ENCODE results near the gene CTNNBL1. TPM values are rescaled to one million over a fixed set of nuclear protein-coding genes. Genes with fewer than 3 reads are reported as not detected.
A peak's percentile ranks its signal among the peaks of the same experiment; 100 is the strongest.

The CTNNBL1 gene
- total and polyA plus RNA-seq, 12 donors = 5.5 to 75.5 (median 37.7) TPM

GRCh38 chr20:37904845-37905373, 211.1 kb downstream of the CTNNBL1 start:
- TF ChIP-seq, protein P1, sequence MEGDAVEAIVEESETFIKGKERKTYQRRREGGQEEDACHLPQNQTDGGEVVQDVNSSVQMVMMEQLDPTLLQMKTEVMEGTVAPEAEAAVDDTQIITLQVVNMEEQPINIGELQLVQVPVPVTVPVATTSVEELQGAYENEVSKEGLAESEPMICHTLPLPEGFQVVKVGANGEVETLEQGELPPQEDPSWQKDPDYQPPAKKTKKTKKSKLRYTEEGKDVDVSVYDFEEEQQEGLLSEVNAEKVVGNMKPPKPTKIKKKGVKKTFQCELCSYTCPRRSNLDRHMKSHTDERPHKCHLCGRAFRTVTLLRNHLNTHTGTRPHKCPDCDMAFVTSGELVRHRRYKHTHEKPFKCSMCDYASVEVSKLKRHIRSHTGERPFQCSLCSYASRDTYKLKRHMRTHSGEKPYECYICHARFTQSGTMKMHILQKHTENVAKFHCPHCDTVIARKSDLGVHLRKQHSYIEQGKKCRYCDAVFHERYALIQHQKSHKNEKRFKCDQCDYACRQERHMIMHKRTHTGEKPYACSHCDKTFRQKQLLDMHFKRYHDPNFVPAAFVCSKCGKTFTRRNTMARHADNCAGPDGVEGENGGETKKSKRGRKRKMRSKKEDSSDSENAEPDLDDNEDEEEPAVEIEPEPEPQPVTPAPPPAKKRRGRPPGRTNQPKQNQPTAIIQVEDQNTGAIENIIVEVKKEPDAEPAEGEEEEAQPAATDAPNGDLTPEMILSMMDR (IDR thresholded peaks at IDR 0.05) = no peak
- TF ChIP-seq POLR2A (IDR thresholded peaks at IDR 0.05) = no peak
- Histone ChIP-seq H3K27me3 (no peaks in the 10 kb centered on the region), H3K4me3 (no peak overlapping the region), H3K36me3 (replicated peaks in 1 of 2) (no peaks in the 10 kb centered on the region), H3K4me1 (replicated peaks in 1 of 2) (peaks cover 4 to 12% of the 10 kb centered on the region in 2 donors), H3K27ac (peak overlapping the region in 1 of 5 donors; percentile 8), H3K9me3 (replicated peaks in 1 of 3) (no peaks in the 10 kb centered on the region)
- DNase-seq = no peak
- 75 to 79% (median 76%) methylated on average over 6 to 8 of the region's 8 CpGs for WGBS, 4 donors
- intact Hi-C loops (cut with DNase I) = no loop called here

- H3K9me3 ChIP-seq (replicated peaks in 1 of 3) = no peaks in the 10 kb centered on the region
- peak overlapping the region in 1 of 5 donors; percentile 8 for H3K27ac ChIP-seq
- H3K27me3 ChIP-seq = no peaks in the 10 kb centered on the region
- no peak for DNase-seq
- no peak for TF ChIP-seq POLR2A (IDR thresholded peaks at IDR 0.05)
- TF ChIP-seq, protein P1 (IDR thresholded peaks at IDR 0.05) = no peak
- H3K4me3 ChIP-seq = no peak overlapping the region
- WGBS, 4 donors = 61 to 69% (median 66%) methylated on average over 15 to 16 of the region's 16 CpGs
- intact Hi-C loops (cut with DNase I) = no loop called here
- no peaks in the 10 kb centered on the region for H3K36me3 ChIP-seq (replicated peaks in 1 of 2)
- H3K4me1 ChIP-seq (replicated peaks in 1 of 2) = peaks cover 4 to 12% of the 10 kb centered on the region in 2 donors
These were observed 212.1 kb downstream of the CTNNBL1 start for GRCh38 chr20:37905671-37906613.

- 57 to 78% (median 71%) methylated on average over 3 of the region's 3 CpGs for WGBS, 4 donors
- no peaks in the 10 kb centered on the region for H3K9me3 ChIP-seq (replicated peaks in 1 of 3)
- H3K27ac ChIP-seq = no peak overlapping the region
- no peaks in the 10 kb centered on the region for H3K27me3 ChIP-seq
- no peak overlapping the region for H3K4me3 ChIP-seq
- TF ChIP-seq, protein P1 (IDR thresholded peaks at IDR 0.05) = no peak
- TF ChIP-seq POLR2A (IDR thresholded peaks at IDR 0.05) = no peak
- intact Hi-C loops (cut with DNase I) = no loop called here
- H3K36me3 ChIP-seq (replicated peaks in 1 of 2) = no peaks in the 10 kb centered on the region
- DNase-seq = no peak
- peaks cover 4 to 11% of the 10 kb centered on the region in 2 donors for H3K4me1 ChIP-seq (replicated peaks in 1 of 2)
These were observed 213.5 kb downstream of the CTNNBL1 start for GRCh38 chr20:37907330-37907676.

DNA sequence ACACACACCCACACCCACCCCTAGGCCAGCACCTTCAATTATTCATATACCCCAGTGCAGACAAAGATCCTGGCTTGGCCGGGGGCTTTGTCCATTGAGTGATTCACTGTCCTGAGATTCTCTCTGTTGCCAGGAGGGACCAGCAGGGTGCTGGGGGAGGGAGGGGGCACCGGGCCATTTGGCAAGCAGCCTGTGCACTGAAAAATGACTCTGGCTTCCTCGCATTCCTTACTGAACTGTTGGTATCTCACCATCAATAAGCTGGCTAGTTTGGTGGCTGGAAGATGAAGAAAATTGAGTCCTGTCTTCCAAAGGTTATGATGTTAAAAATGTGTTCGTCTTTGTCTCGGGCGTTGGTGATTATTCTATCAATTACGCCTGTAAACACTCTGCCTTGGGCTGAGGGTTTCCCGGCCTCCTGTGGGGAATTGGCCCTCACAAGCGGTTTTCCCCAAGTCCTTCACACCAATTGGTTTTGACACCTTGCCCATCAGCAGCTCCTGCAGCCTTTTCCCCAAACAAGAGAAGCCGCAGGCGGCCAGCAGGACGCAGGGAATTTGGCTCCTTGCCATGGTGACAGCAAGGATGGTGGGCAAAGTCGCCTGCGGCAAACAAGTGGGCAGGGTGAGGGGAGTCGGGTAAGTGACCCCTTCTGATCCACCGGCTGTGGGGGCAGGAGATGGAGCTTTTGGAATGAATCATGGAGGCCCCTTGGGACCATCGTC, 214.0 kb downstream of the CTNNBL1 start:
- no peaks in the 10 kb centered on the region for H3K36me3 ChIP-seq (replicated peaks in 1 of 2)
- no peaks in the 10 kb centered on the region for H3K27me3 ChIP-seq
- intact Hi-C loops (cut with DNase I) = no loop called here
- no peak overlapping the region for H3K27ac ChIP-seq
- H3K4me3 ChIP-seq = no peak overlapping the region
- TF ChIP-seq, protein P1 (IDR thresholded peaks at IDR 0.05) = no peak
- no peak for TF ChIP-seq POLR2A (IDR thresholded peaks at IDR 0.05)
- H3K4me1 ChIP-seq (replicated peaks in 1 of 2) = peaks cover 4 to 6% of the 10 kb centered on the region in 2 donors
- DNase-seq = peak in 6 of 7 donors; percentile 44 to 64 (median 58)
- 52 to 59% (median 58%) methylated on average over 14 to 17 of the region's 17 CpGs for WGBS, 4 donors
- H3K9me3 ChIP-seq (replicated peaks in 1 of 3) = no peaks in the 10 kb centered on the region
